Stimulated activated effector memory CD8-positive, alpha-beta T cell treated with anti-CD3 and anti-CD28 coated beads, Interleukin-12 subunit alpha, Interleukin-12 subunit beta, amount 100 ng/mL, for 72 hours (primary cell): ENCODE data around the gene EEF1AKMT3.

Source experiments
- ATAC-seq: fragments of 150-1000 bp; cut with Tn5 transposase; 2 replicates; pipeline ENCODE4 v1.10.0; 2021
- DNase-seq, 2 donors: peaks; one replicate each; pipeline ENCODE4 v3.0.0; 2021 to 2022; ENCODE audit warnings: low spot score in 2 of 2
- H3K27ac Mint-ChIP-seq: one replicate; pipeline ENCODE4 v1.8.0; 2022; ENCODE audit warnings: mild to moderate bottlenecking, mixed read lengths
- H3K36me3 Mint-ChIP-seq: one replicate; pipeline ENCODE4 v1.8.0; 2022; ENCODE audit warnings: mild to moderate bottlenecking, mixed read lengths
- H3K4me1 Mint-ChIP-seq: one replicate; pipeline ENCODE4 v1.8.0; 2022; ENCODE audit warnings: mixed read lengths
- H3K4me3 Mint-ChIP-seq: one replicate; pipeline ENCODE4 v1.8.0; 2022; ENCODE audit warnings: mild to moderate bottlenecking, mixed read lengths
- H3K9me3 Mint-ChIP-seq: one replicate; pipeline ENCODE4 v1.8.0; 2022; ENCODE audit warnings: mixed read lengths

EEF1AKMT3 gene

DNA sequence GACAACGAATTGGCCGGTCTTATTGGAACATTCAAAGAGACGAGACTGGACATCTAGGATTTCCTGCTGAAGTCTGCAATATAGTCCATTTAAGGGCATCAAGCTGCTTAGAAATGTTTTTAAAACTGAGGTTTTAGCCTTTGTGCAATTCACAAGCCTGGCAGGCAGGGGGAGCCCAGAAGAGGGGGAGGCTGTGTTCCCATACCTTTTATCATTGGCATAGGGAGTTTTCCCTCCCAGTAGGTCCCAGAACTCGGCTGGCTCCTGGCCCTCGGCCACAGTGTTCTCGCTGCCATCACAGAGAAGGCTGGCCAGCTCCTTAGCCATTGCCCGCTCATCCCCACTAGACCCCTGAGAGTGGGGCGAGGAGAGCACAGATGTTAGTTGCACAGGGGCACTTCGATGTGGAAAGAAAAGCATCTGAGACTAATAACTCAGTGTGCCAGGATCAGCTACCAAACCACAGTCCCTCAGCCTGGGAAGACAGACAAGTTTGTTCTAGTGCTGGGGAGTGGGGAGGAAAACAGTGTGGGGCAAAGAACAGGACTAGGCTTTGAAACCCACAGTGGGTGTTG, 31.0 kb downstream of the EEF1AKMT3 start:
- no peak for DNase-seq
- H3K9me3 Mint-ChIP-seq = no peaks in the 10 kb centered on the region
- H3K4me3 Mint-ChIP-seq = no peak overlapping the region
- H3K36me3 Mint-ChIP-seq = peaks cover 34% of the 10 kb centered on the region
- H3K27ac Mint-ChIP-seq = no peak overlapping the region
- peak; percentile 24 for ATAC-seq
- H3K4me1 Mint-ChIP-seq = peaks cover 6% of the 10 kb centered on the region

DNA sequence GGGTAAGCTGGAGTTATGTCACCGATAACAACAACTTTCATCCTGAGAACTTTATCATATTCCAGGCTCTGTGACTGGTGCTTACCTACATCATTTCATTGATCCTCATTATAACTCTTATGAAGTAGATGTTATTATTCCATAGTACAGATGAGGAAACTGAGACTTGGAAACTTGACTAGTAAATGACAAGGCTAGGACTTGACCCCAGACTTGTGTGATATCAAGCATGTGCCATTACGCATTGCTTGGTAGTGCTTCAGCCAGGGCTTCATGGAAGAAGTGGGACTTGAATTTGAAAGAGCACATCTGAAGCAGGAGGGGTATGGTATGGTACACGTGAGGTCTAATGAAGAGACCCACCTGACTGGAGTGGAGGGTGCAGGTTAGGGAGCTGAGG, 34.3 kb downstream of the EEF1AKMT3 start:
- DNase-seq (no peak), ATAC-seq (no peak)
- peaks cover 6% of the 10 kb centered on the region for H3K4me1 Mint-ChIP-seq
- H3K36me3 Mint-ChIP-seq = peaks cover 20% of the 10 kb centered on the region
- no peak overlapping the region for H3K4me3 Mint-ChIP-seq
- H3K27ac Mint-ChIP-seq = no peak overlapping the region
- H3K9me3 Mint-ChIP-seq = no peaks in the 10 kb centered on the region

DNA sequence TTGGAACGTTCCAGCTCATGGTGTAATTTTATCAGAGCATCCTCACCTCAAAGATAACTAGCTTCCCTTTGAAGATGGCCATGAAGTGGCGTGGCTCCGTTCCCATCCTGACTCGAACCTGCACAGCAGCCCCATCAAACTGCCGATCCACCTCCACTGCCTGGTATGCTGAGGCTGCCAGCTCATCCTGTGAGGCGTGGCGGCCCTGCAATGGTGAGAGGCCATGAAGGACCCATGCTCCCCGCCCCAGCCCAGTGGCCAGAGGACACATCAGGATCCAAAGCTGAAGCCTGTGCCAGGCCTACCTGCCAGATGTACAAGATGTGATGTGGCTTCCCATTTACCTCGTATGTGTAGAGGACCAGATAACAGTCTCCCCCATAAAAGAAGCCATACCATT, 34.9 kb downstream of the EEF1AKMT3 start:
- Mint-ChIP-seq H3K4me3 (no peak overlapping the region), H3K9me3 (no peaks in the 10 kb centered on the region), H3K4me1 (peaks cover 5% of the 10 kb centered on the region), H3K27ac (no peak overlapping the region), H3K36me3 (peaks cover 20% of the 10 kb centered on the region)
- no peak for DNase-seq
- no peak for ATAC-seq

DNA sequence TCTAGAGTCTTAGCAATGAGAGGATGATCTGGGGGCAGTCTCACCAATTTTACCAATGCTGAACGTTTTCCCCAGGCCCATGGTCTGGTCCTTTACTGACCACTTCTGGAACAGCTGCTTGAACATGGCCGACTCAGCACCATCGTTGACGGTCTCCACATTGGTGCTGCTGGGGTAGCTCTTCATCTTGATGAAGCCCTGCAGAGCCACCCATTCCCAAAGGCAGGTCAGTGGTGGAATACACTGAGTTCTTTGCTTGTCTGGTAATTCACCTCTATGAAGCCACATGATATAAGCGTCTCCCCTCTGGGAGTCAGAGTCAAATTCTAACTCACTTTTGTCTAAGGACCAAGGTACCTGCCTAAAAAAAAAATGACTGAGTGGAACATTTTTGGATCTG, 35.9 kb downstream of the EEF1AKMT3 start:
- Mint-ChIP-seq H3K36me3 (peaks cover 20% of the 10 kb centered on the region), H3K9me3 (no peaks in the 10 kb centered on the region), H3K4me3 (no peak overlapping the region), H3K27ac (no peak overlapping the region), H3K4me1 (peaks cover 6% of the 10 kb centered on the region)
- ATAC-seq (no peak), DNase-seq (no peak)

DNA sequence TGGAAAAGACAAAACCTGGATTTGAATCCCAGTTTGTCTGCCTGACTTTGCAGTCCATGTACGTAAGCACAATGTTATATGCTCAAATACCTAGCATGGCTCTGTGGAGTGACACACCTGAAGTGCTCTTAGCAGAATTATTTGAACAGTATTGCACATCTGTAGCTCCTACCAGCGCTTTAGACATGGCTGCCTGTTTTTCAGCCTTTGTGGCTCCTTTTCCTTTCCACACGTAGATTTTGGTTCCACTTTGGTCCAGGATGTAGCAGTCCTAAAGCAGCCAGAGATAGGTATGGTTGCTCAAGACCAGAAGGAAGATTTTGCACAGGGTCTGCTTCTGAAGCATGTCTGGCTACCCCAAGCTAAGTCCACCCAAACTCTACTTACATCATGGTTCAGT, 37.0 kb downstream of the EEF1AKMT3 start:
- H3K9me3 Mint-ChIP-seq = no peaks in the 10 kb centered on the region
- H3K27ac Mint-ChIP-seq = no peak overlapping the region

DNA sequence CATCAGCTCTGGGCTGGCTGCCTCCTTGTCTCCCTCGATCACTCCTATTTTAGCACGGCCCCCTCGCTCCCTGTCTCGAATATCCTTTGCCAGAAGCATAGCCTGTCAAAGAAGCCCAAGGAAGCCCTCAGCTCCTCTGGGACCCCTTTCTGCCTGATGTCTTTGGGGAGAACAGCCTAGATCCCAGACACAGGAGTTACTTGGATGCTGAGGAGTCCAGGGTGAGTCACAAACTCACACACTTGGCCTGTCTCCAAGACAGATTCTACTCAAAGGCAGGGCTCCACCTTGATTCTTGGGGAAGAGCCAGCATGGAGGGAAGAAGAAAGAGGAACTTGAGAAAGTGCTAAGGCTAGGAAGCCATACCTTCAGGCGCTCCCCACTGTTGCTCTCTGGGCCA, 38.0 kb downstream of the EEF1AKMT3 start:
- Mint-ChIP-seq H3K27ac (no peak overlapping the region), H3K9me3 (no peaks in the 10 kb centered on the region), H3K36me3 (peaks cover 14% of the 10 kb centered on the region), H3K4me1 (peaks cover 6% of the 10 kb centered on the region), H3K4me3 (no peak overlapping the region)
- DNase-seq (no peak), ATAC-seq (no peak)

More for the DNA sequence above, 37.0 kb downstream of the EEF1AKMT3 start:
- Mint-ChIP-seq H3K4me3 (no peak overlapping the region), H3K36me3 (peaks cover 15% of the 10 kb centered on the region), H3K4me1 (peaks cover 6% of the 10 kb centered on the region)
- DNase-seq (no peak), ATAC-seq (no peak)

DNA sequence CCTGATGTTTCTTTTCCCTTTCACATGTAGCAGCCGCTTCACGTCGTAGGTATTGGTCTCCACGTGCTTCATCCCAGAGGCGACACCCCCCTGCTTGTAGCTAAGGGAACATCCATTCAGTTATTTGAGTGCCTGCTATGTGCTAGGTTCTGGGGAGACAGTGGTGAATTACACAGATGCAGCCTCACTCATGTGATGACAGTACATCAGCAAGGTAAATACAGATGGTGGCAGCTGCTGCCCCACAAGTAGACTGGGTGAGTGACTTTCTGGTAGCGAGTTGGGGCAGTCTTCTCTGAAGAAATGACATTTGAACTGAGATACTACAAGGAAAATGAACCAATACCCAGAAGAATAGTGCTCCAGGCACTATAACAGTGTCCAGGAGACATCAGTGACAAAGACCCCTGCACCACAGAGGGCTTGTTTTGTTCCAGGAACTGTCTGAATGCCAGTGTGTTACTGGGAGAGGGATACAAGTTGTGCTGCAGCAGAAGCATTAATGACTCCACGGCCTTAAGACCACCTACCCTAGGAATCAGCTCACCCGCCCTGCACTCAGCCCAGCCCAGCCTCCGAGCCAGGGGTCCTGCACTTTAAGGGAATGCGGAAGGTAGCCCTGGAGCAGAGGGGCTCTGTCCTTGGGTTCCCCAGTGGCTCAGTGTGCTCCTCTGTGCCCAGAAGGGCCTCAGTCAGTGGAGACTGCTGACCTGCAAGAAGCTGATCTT, 38.8 kb downstream of the EEF1AKMT3 start:
- Mint-ChIP-seq H3K4me1 (peaks cover 6% of the 10 kb centered on the region), H3K4me3 (no peak overlapping the region), H3K9me3 (no peaks in the 10 kb centered on the region), H3K36me3 (peaks cover 10% of the 10 kb centered on the region), H3K27ac (no peak overlapping the region)
- no peak for DNase-seq
- ATAC-seq = no peak

DNA sequence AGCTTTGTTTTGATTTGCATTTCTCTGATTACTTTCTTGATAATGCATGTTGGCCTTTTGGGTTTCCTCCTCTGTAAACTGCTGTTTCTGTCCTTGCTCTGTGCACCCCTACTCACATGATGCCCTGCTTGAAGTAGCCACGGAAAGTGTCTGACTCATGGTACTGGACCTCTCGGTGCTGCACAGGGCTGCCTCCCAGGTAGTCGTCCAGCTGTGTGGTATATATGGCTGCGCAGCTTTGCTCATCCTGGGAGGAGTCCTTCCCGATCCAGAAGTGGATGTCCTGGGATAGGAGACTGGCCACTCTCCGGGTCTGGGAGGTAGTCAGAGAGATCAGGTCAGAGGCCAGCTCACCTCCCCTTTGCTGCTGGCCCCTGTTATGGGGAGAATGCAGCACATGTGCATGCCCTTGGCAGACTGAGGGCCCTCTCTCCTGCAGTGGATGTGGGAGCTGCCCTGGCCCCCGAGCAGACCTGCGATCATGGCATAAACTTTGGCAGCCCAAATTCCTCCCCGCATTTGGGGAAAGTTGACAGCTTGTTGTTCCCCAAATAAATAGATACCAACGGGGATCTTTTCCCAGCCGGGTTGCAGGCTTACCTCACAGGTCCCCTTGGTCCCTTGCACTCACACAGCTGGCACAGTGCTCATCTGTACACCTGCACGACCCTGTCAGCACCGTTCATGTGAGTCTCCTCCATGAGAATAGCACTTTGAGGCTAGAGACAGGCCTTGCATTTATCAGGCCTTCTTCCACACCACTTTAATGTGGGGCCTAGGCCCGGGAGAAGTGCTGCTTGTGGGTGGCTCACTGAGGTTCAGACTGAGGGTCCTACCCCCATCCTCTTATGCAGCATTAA, 40.9 kb downstream of the EEF1AKMT3 start:
- H3K36me3 Mint-ChIP-seq = peaks cover 5% of the 10 kb centered on the region
- DNase-seq = no peak
- no peak for ATAC-seq

DNA sequence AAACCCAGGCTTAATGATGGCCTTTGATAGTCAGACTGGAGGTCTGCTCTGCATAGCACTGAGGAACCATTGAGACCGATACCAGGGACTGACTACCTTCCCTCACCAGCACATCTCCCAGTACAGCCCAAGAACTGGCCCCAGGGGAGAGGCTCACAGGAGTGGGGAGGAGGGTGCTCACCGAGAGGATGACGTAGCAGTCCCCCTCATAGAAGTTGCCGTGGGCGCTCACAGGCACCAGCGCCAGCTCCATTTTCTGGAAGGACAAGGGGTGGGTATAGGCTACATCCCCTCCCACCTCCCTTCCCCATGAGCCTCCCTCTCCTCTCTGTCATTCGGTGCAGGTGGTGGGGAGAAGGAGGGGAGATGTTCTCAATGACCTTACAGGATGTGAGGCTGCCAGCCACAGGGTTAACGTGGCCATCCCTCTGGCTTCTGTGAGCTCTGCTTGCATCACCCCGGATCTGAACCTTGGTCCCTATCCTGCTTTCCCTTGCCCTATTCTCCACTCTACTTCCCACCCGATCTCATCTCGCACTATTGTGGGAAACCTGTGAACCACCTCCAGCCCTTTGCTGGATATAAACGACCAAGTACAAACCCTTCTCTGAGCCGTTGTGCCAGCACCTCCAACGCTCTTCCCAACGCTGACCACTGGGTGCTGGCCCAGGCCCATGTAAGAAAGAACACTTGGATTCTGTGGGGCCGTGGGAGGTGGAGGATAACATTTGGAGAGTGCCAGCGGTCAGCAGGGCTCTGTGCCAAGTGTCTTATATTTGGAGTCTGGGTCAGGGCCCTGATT, 41.8 kb downstream of the EEF1AKMT3 start:
- Mint-ChIP-seq H3K27ac (peak overlapping the region; percentile 56), H3K36me3 (peaks cover 4% of the 10 kb centered on the region), H3K9me3 (no peaks in the 10 kb centered on the region), H3K4me3 (no peak overlapping the region), H3K4me1 (peaks cover 6% of the 10 kb centered on the region)
- no peak for DNase-seq
- no peak for ATAC-seq

More for the DNA sequence above, 40.9 kb downstream of the EEF1AKMT3 start:
- Mint-ChIP-seq H3K4me1 (peaks cover 6% of the 10 kb centered on the region), H3K27ac (peak overlapping the region; percentile 56), H3K9me3 (no peaks in the 10 kb centered on the region), H3K4me3 (no peak overlapping the region)

DNA sequence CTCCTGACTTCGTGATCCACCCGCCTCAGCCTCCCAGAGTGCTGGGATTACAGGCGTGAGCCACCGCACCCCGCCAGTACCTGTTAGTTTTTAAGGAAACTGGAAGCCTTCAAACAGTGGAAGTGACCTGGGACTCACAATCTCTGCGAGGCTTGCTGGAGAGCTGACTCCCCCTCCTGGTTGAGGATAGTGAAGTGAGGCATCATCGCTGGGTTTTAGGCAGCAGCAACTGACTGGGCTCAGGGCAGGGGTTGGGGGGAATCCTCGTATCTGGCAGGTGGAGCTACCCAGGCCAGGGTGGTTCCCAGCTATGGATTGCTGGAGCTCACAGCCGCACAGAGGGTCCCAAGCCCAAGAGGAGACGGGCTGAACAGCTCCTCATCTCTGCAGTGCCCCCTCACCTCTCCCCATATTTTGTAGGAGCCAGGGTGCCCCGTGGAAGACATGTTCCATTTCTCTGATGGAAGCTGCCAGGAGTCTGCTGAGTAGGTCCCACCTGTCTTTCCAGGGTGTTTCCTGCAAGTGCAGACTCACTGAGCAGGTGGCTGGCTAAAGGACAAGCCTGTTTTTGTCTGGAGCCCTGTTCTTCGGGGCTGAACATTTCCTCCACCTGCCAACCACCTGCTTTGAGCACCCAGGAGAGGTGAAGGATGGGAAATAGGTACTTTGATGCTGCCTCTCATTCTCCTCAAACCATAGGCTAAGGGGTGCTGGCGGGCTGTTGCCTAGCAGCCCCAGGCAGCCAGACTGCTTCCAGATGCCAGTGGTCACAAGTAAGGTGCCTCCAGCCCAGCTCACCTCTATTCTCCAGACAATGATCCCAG, 43.0 kb downstream of the EEF1AKMT3 start:
- H3K4me3 Mint-ChIP-seq = no peak overlapping the region

DNA sequence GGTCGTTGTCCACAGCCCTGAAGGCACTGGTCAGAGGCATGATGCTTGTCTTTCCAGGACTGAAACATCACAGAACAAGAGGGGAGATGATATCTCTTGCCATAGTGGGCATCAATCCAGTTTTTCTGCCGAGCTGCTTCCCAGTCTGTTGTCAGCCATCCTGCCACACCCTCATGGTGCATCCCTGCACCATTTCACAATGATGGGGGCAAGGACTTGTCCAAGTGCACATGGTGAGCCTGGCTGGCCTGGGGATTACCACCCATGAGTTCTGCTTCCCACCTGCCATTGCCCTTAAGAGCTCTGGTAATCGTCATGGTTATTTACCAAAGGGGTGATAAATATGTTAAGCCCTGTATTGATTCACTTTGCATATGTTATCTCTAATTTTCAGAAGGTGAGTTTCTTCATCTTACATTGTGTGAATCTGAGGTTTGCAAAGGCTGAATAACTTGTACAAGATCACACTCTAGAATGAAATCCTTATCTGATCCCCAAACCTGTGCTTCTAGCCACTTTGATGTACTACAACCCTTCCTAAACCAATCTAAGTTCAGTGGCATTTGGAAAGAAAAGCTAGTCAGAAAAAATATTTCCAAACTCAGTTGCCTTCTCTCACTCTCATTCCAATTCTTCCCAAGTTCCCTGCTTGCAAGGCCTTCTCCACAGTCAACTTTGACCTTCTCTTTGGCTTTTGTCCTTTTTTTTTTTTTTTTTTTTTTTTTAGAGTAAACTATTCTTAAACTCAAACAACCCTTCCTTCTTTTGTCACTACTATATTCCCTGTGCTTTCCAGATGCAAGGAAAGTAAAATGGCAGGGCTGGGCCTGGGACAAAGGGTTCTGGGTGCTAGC, 43.8 kb downstream of the EEF1AKMT3 start:
- Mint-ChIP-seq H3K36me3 (peaks cover 19% of the 10 kb centered on the region), H3K4me3 (no peak overlapping the region), H3K9me3 (no peaks in the 10 kb centered on the region), H3K27ac (no peak overlapping the region), H3K4me1 (peaks cover 6% of the 10 kb centered on the region)
- DNase-seq (no peak), ATAC-seq (no peak)

More for the DNA sequence above, 43.0 kb downstream of the EEF1AKMT3 start:
- Mint-ChIP-seq H3K36me3 (peaks cover 12% of the 10 kb centered on the region), H3K9me3 (no peaks in the 10 kb centered on the region), H3K4me1 (peaks cover 6% of the 10 kb centered on the region), H3K27ac (no peak overlapping the region)
- ATAC-seq (no peak), DNase-seq (no peak)

DNA sequence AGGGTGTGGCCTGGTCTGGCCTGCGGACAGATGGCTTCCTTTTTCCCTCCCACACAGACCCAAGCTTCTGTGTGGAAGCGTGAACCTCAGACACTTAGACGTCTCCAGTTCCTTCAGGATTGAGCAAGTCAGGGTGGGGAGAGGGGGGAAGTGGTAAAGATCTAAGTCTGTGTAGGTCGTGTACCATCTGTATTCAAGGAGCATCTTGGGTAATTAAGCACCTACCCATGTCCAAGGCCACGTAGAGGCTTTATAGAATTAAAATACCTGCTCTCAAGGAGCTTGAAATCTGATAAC, 44.4 kb downstream of the EEF1AKMT3 start:
- no peak overlapping the region for H3K27ac Mint-ChIP-seq
- H3K4me3 Mint-ChIP-seq = no peak overlapping the region
- DNase-seq = no peak
- ATAC-seq = no peak
- H3K4me1 Mint-ChIP-seq = peaks cover 6% of the 10 kb centered on the region
- peaks cover 23% of the 10 kb centered on the region for H3K36me3 Mint-ChIP-seq
- no peaks in the 10 kb centered on the region for H3K9me3 Mint-ChIP-seq

DNA sequence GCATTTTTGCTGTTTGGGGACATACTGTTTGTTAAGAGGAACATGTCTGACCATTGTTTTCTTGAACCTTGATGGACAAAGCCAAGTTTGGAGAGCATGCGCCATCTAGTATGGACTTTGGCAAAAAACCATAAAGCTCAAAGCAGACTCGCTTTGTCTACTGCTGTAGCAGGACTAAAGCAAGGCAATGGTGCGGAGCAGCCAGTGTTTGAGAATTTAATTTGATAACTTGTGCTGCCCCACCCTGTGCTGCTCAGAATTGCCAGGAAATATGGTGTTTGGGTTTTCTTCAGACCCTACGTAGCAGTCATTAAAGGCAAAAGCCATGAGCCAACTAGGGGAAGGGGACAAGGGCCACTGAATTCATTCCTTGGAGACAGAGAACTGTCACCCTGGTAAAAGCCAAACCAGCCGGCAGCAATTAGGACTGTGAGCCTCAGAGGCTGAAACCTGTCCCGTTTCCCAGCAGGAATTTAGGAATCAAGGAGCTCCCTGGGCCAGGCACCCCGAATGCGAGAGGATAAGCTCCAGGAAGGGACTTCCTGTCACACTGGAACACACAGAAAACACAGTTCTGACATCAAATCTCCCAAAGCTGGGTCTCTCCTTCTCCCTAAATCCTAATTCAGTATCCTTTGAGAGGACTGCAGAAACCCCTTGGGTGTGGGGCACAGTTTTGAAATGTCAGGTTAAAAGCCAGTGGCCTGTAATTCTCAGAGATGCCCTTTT, 45.0 kb downstream of the EEF1AKMT3 start:
- Mint-ChIP-seq H3K36me3 (peaks cover 29% of the 10 kb centered on the region), H3K27ac (no peak overlapping the region), H3K4me3 (no peak overlapping the region), H3K4me1 (peaks cover 6% of the 10 kb centered on the region), H3K9me3 (no peaks in the 10 kb centered on the region)
- DNase-seq (no peak), ATAC-seq (no peak)
